SIG-M5 (cell line): ENCODE results near the gene ACOX2.

ENCODE experiments used
- DNase-seq: peaks from one replicate; lab custom pipeline; 2025; lab: John Stamatoyannopoulos, UW

The ACOX2 gene

DNA sequence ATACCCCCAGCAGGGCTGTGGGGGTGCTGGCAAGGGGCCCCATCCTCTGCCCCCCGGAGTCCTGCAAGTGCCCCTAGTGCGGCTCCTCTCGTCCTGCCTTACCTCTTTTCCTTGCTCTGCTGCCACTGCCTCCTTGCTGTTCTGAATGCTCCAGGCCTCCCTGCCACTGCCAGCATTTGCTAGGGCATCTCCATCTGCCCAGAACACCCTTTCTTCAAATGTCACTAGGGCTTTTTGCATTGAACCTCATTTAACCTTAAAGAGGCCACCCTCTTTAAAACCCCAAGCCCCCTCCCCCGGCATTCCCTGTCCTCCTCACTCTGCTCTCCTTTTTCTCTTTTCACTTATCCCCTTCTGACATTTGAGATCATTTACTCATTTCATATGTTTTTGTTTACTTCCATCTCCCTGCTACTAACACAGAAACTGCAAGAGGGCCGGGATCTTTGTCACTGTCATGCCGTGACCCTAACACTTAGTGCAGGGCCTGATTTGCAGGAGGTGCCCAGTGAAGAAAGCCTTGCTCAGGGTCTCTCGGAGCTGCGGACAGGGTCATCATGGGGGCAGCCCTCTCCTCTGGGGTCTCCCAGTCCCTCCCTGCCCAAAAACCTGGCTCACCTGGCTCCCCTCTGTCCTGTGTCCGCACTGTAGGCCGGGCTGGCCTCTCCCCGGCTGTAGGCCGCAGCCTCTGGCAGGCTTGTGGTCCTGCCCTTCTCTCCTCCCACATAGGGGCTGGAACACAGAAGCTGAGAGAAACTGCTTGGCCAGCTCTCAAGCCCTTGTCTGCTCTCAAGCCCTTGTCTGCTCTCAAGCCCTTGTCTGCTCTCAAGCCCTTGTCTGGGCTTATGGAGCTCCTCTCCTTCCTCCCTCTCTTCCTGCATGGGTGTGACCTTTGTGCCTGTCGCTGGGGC is at the start of gene ACOX2:
ACOX2 (minus strand) TSS at position 690 of the 911 bp plus-strand sequence. CDS start 2,084 bp downstream, outside the sequence.
- no peak for DNase-seq

DNA sequence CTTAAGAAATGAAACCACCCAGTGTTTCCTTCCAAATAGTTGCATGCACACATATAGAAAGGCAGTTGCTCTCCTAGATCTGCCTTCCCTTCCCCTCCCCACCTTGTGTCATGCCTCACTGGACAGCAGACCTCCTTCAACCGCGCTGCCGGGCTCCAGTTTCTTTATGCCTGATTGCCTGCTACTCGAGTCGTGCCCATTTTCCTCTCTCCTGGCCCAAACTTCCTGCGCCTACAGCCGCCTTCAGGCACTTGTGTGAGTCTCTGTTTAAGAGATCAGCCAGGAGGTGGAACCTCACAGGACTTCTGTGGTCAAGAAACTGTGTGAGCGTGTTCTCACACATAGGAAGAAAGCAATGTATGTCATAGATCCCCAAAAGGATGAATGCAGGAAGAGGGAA is 49.0 kb upstream of the ACOX2 start:
- DNase-seq: no peak

DNA sequence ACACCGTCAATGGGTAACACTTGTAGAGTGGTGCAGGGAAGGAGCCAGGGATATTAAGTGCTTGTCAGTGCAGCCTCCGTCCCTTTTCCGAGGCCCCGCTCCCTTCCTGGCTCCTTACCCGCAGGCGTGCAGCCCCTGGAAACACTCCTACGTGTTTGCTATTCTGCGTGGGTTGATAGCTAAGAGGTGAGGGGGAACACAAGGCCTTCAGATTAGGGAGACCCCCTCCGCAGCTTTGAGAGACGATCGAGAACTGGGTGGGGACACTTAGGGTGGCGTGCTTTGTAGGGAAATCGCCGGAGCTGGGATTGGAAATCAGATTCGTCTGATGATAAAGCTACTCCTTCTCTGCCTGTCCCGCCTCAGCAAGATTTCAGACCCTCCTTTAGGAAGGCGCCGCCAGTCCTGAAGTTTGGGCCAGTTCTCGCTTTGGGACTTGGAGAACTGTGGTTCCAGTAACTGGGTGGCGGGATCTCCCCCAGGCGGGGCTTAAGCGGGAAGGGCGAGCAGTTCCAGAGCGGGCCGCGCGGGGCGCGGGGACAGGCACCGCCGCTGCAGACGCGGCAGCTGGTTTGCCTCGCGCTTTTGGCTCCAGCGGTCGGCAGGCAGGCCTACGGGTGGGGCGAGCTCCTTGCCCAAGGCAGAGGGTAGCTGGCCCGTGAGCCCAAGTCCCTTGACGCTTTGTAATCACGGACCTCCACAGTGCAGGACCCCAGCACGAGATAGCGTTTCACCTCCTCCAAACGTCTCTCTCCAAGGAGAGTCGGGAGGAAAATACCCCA is 48.2 kb upstream of the ACOX2 start:
- no peak for DNase-seq

DNA sequence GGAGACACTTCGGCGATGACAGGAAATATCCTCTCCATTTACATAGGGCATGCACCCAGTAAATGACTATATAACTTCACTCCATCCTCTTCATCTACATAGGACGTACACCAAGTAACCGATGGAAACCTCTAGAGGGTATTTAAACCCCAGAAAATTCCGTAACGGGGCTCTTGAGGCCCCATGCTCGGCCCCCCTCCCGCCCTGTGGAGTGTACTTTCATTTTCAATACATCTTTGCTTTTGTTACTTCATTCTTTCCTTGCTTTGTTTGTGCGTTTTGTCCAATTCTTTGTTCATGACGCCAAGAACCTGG is 47.7 kb upstream of the ACOX2 start:
- DNase-seq: no peak

DNA sequence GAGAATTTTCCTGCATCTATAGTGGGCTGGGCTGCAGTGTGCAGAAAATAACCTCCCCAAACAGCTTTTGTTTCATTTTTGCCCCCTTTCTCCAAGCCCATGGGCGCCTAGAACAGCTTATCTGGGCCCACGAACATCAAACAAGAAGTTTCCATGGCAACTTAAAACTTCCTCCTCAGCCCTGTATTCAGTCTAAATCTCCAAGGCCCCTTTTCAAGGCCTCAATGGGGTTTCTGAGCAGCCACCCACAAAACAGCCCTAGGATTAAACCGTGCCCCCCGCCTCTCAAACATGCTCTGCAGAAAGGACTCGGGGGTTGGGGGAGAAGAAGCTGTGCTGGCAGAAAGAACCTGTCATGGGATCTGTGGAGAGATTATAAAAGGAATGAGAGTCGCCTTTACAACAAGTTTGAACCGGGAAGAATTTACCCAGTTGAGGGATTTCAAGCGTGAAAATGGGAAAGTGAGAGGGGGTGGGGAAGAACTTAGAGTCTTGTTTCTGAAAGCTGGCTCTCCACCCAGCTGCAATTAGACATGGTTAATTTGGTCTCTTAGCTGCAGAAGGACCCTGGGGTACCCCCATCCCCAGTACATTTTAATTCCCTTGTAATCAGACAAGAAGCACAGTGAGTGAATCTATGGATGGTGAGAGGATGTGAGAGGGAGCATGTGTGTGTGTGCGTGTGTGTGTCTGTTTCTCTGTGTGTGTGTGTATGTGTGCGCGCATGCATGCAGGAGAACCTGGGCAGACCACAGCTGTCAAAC is 44.5 kb upstream of the ACOX2 start:
- DNase-seq: no peak

DNA sequence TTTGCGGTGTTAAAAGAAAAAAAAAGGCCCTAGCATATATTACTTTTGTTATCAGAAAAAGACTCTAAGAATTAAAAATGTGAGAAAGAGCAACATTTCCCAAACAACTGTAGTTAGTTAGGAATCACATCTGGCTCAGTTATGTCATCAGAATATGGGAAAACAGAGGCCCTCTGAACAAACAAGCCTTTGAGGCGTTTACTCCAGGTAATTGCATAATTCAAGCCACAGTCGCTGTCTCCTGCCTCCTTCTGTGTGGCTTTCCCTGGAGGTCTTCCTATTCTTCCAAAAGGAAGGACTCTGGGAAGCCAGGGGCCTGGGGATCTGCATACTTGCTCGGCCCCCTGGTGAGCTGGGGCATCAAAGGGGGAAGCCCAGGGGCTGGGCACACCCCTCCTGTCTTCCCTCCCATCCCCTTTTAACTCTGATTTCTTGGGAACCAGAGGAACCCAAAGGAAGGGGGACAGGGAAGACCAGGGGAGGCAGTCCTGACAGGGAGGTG is 43.9 kb upstream of the ACOX2 start:
- DNase-seq: no peak

DNA sequence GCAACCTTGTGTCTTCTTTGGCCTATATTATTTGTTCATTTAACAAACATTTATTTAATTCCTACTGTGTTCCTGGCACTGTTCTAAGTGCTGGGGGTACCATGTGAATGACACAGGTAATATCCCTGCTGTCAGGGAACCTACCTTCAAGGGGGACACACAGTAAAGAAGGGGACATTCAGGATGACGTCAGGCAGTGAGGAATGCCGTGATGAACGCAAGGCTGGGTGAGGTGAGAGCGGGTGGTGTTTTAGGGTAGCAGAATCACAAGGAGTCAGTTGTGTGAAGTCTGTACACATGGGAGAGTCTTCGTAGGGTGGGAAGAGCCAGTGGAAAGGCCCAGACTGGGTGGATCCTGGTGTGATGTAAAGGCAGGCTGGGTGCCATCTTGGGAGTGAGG is 41.9 kb upstream of the ACOX2 start:
- DNase-seq: no peak

DNA sequence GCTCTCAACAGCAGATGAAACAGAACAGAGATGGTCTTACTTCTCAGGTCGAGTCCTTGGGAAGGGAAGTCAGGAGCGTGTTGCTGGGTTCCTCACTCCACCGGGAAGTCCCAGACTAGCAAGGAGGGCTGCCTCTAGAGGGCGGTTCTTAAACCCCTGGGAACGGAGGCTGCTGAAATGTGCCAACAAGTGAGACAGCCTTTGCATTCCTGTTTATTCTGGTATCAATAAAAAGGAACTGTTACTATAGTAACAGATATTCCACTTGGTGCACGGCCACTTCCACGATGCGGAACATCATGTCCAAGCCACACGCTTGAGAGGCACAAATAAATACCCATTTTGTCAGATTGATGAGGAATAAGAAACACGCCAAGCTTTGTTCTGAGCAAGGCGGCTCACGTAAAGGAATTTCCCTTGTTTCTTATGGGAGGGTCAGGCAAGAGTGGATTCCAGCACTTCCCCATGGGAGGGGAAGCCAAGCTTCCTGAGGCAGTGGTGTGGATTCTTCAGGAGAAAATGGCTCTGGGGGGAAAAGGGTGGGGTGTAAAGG is 40.4 kb upstream of the ACOX2 start, which contains the start of gene FAM107A:
FAM107A (minus strand) TSS at position 123 of the 553 bp plus-strand sequence. CDS start 7,531 bp downstream, outside the sequence.
- DNase-seq: no peak

DNA sequence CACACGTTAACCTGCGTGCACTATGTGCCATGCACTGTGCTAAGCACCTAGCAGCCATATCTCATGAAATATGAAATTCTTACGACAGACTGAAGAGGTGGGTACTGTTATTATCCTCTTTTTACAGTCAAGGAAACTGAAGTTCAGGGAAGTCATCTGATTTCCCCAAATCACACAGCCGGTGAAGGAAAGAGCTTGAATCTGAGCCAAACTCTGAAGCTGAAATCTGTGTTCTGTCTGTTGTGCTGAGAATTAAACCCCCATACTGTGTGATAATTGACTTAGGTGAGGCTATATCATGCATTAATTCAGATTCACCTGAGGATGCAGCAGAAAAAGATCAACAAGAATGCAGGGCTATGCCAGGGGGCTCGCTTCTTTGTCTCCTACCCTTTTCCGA is 39.7 kb upstream of the ACOX2 start:
- DNase-seq: no peak

DNA sequence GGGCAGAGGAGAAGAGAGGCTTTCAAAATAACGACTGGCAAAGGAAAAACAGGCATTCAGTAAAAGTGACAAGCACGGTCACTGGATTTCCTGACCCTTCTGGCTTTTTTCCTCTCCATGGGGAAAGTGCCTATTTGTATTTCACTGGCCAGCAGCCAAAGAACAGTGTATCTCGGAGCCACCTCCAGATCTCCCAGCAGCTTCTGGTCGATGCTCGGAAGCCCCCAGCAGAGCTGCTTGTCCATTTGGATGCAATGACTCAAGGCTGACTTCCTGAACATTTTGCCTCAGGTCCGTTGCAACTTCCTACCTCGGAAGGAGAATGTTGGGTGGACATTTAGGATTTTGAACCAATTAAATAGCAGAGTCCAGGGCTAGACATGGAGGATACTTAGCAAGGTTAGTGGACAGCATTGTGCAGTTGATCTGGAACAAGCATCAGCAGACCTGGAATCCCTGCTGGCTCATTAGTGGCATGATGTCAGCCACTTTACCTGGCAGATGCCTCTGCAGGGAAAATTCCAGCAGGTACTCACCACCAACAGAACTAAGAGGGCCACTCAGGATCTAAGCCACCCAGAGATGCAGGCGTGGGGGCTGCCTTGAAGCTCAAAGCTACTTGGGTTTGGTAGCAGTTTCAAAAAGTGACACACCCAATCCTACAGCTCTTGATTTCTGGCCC is 39.1 kb upstream of the ACOX2 start:
- no peak for DNase-seq

DNA sequence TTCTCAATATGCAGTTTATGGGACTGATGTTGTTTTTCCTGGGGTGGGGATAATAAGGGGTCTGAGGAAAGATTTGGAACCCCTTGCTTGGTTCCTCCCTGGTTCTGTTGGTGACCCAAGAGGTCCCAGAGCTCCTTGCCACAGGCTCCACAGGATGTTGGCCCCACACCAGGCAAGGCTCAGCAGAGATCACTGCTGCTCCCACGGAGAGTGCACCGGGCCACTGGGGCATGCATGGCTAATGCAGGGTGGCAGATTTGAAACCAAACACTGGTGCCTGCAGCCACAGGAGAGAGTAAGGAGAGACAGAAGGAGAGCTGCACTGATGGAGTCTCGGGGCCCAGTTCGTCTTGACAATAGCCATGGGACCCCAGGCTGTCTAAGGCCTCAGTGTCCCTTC is 37.7 kb upstream of the ACOX2 start:
- DNase-seq: no peak

DNA sequence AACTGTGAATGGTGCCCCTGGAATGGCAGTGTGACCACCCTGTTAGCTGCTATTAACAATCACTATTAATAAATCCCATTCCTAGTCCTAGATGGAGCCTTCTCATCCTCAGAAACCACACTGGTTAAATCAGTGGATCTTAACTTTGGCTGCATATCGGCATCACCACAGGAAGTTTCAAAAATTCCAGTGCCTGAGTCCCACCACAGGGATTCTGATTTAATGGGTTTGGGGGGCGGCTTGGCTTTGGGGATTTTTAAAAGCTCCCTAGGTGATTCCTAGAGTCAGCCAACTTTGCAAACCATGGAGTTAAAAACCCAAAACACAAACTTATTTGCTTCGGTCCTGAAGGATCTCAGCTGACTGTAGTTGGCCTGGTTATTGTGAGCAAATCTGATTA is 37.1 kb upstream of the ACOX2 start:
- no peak for DNase-seq

DNA sequence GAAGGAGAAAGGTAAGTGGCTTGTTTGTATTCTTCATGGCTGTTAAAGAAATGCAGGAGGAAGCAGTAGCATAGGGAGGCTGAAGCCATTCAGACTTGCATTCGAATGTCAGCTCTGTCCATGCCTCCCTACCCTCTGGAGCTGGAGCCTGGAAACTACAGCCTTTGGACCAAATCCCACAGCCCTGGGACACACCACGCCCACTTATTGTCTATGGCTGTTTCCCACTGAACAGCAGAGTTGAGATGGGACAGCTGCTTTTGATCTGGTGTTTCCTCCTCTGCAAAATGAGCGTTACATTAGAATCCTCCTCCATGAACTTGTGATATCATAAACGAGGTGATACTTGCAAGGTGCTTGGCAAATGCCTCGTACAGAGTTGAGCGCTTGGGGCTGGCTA is 36.6 kb upstream of the ACOX2 start:
- no peak for DNase-seq

DNA sequence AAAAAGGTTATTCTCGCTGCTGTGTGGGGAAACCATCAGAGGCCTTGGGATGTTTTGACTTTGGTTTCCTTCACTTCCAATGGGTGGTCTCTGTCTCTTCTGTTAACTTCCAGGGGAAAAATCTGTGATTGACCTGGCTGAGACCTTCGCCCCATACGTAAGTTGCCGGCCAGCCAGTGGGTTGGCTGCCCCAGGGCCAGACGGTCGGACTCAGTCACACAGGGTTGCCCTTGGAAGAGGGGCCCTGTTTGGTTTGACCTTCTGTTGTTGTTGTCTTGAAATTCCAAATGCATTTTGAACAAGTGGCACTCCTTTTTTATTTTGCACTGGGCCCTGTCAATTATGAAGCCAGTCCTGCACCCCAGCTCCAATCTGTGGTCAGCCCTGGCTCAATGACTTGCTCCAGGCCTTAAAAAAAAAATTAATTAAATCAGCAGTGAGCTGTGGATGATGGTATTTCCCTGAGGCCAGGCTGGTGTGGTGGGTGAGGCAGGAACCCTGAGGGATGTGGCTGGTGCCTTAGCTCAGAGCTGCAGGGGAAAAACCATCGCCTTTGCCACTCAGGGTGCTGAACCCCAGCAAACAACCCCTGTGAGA is 35.7 kb upstream of the ACOX2 start:
- DNase-seq: no peak

DNA sequence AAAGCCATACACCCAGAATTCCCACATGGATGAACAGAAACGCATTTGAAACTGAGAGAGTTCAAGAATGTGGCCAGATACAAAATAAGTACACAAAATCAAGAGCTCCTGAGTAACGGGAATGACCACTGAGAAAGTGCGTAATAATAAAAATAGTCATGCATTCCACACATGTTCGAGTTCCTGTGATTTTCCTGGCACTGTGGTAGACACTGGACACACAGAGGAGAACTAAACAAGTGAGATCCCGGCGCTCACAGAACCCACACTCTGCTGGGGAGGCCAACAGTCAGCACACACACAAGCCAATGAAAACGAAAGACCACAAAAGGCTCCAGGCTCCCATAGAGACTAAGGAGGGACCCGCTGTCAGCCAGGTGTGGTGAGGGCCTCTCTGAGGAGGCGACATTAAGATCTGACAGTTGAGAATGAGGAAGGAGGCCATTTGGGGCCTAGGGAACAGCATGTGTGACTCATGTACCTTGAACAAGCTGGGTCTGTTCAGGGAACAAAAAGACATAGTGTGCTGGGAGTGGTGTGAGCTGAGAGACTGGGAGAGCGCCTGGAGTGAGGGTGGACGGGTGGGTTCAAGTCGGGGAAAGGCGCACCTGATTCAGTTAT is 35.1 kb upstream of the ACOX2 start:
- DNase-seq: no peak

DNA sequence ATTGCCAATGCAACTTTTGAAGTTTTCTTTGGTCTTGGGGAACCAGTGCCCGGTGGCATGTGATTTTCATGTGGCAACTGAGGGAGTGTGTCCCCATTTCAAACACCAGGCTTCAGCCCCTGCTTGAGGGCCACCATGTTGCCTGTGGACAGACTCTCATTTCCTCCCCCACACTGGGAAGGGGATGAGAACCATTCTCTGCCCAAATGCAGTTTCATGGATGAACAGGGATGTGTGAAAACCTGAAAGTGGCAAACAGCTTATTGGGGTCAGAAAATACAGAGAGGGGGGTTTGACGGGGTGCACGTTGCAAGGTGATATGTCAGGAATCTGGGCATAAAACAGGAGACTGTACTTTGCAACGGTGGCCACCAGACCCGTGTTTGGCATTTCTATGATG is 33.9 kb upstream of the ACOX2 start:
- DNase-seq: no peak

DNA sequence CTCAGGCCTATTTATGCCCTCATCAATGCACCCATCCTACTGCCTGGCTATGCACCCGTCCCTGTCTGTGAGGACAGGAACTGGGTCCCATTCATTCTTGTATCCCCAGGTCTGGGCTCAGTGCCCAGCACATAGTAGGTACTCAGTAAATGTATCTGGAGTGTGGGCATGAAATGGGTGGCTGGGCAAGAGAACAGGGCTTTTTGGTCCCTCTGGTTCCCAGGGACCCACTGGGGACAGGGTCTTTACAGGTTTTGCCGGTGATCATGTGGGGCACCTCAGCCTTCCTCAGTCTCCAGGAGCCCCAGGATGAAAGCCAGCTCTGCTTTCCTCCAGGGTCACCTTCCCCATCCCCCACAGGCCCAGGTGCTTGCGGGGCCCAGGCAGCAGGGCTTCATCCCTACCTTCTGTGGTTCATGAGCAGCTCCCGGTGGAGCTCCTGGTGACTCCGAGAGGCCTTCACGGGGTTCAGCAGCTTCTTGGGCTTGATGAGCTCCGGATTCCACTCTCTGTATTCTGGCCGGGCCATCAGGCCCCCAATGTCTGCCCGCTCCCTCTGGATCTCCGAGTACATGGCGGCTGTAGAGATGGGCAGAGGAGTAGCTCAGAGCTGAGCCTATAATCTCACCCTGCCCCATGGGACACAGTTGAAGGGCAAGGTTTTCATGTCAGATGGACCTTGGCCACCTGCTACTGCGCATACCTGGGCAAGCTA is 32.5 kb upstream of the ACOX2 start:
- DNase-seq: no peak

DNA sequence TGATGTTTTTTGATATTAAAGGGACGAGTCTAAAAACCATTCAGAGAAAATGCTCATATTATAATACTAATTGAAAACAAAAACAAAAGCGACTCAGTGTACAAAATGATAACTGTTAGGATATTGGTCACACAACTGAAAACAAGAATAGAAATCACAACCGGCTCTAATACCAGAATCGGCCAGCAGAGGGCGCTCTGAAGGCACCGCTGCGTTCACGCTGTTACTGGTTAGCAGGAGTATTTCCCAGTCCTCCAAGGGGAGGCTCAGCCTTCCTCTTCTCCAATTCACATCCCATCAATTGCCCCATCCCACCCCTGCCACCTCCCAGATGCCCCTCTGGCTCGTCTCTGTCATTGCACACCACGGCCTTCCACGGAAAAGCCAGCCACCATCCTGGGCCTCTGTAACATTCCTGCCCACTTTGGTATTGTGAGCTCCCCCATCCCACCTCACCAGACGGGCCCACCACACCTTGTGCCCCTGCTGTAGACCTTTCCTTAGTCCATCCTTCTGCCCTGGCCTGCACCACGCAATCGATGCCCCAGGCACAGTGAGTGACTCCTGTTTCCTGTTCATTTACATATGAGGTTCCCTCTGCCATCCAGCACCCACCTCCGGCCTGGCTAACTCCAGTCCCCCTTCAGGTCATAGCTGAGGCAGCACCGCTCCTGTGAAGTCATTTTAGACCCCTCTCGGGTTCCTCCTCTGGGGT is 31.7 kb upstream of the ACOX2 start:
- DNase-seq: no peak

DNA sequence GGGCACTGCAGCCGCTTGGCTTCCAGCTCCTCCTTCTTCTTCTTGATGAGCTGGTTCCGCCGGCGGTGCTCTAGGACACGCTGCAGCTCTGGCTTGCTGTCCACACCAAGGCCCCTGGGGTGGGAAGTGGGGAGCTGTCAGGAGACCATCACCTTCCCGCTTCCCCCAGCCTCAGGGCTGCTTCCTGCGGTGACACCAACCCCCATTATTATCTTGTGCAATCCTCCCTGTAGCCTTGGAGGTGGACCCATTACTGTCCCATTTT is 30.2 kb upstream of the ACOX2 start:
- no peak for DNase-seq
